ENCODE data around the gene RNF224. TPM values are rescaled to one million over a fixed set of nuclear protein-coding genes. Genes with fewer than 3 reads are reported as not detected.
A peak's percentile ranks its signal among the peaks of the same experiment; 100 is the strongest.

RNF224 gene
- total RNA-seq, 1 donor from 2014 or later, result not detected

DNA sequence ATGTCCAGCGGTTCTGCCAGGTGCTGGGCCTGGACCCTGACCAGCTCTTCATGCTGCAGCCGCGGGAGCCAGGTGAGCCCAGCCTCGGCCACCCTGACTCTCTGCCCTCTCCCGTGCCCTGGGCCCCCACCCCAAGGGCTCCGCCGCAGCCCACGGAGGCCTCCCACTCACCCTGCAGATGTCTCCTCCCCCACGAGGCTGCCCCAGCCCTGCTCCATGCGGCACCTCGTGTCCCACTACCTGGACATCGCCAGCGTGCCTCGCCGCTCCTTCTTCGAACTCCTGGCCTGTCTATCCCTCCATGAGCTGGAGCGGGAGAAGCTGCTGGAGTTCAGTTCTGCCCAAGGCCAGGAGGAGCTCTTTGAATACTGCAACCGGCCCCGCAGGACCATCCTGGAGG, 12.7 kb upstream of the RNF224 start:
- no peak for DNase-seq (ENCODE audit: low read depth)
- TF ChIP-seq, protein P1, sequence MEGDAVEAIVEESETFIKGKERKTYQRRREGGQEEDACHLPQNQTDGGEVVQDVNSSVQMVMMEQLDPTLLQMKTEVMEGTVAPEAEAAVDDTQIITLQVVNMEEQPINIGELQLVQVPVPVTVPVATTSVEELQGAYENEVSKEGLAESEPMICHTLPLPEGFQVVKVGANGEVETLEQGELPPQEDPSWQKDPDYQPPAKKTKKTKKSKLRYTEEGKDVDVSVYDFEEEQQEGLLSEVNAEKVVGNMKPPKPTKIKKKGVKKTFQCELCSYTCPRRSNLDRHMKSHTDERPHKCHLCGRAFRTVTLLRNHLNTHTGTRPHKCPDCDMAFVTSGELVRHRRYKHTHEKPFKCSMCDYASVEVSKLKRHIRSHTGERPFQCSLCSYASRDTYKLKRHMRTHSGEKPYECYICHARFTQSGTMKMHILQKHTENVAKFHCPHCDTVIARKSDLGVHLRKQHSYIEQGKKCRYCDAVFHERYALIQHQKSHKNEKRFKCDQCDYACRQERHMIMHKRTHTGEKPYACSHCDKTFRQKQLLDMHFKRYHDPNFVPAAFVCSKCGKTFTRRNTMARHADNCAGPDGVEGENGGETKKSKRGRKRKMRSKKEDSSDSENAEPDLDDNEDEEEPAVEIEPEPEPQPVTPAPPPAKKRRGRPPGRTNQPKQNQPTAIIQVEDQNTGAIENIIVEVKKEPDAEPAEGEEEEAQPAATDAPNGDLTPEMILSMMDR (conservative IDR thresholded peaks at IDR 0.05; ENCODE audit: low read depth, low read length), result no peak
- H3K4me3 ChIP-seq (ENCODE audit: low read depth, low read length), result no peak overlapping the region

DNA sequence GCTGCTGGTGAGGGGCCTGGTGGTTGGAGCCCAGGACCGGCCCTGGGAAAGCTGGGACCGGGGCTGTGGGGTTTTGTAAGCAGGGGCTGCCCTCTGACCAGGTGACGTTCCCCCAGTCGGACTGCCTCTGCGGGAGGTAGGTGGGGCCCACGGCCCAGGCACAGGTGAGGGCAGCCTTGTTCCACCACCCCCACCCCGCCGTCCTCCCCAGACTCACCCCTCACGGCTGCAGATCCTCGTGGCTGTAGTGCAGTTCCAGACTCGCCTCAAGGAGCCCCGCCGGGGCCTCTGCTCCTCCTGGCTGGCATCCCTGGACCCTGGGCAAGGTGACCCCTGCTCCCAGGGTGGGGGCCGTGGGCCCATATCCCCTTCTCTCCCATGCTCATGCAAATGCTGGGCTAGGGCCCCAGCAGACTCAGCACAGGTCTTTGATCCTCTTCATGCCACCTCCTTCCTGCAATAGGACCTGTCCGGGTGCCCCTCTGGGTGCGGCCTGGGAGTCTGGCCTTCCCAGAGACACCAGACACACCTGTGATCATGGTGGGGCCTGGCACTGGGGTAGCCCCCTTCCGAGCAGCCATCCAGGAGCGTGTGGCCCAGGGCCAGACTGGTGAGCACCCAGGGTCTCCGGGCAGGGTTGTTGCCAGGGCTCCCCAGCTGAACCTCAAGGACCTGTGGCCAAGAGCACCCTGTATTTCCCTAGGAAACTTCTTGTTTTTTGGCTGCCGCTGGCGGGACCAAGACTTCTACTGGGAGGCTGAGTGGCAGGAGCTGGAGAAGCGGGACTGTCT, 11.9 kb upstream of the RNF224 start:
- no peak overlapping the region for H3K4me3 ChIP-seq (ENCODE audit: low read depth, low read length)
- TF ChIP-seq, protein P1 (conservative IDR thresholded peaks at IDR 0.05; ENCODE audit: low read depth, low read length), result no peak
- DNase-seq (ENCODE audit: low read depth), result no peak

DNA sequence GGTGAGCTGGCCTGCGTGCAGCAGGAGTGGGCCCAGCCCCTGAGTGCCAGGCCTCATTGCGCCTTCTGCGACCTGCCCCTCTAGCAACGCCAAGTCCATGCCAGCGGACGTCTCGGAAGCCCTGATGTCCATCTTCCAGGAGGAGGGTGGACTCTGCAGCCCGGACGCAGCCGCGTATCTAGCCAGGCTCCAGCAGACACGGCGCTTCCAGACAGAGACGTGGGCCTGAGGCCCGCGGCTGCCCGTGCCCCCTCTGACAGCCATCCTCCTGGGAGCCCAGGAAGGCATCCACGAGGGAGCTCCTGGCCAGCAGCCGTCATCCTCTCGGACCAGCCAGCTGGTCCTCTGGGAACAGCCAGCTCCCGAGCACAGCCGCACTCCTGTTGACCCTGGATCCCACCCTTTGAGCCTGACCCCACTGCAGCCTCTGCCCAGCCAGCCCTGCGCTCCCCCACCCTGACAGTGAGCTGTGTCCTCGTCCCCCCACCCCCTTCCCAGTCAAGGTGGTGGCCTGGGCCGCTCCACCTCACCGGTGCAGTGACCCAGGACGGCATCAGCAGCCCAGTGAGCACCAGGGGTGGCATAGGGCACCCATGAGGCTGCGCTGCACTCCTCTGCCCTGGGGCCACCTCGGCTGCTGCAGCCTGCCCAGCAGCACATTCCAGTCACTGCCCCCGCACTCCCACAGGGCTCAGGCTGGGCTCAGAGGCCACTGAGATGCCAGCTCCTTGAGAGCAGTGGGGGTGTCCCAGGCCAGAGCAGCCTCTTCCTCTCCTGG, 10.9 kb upstream of the RNF224 start:
- no peak for DNase-seq (ENCODE audit: low read depth)
- H3K4me3 ChIP-seq (ENCODE audit: low read depth, low read length), result no peak overlapping the region
- TF ChIP-seq, protein P1 (conservative IDR thresholded peaks at IDR 0.05; ENCODE audit: low read depth, low read length), result no peak

DNA sequence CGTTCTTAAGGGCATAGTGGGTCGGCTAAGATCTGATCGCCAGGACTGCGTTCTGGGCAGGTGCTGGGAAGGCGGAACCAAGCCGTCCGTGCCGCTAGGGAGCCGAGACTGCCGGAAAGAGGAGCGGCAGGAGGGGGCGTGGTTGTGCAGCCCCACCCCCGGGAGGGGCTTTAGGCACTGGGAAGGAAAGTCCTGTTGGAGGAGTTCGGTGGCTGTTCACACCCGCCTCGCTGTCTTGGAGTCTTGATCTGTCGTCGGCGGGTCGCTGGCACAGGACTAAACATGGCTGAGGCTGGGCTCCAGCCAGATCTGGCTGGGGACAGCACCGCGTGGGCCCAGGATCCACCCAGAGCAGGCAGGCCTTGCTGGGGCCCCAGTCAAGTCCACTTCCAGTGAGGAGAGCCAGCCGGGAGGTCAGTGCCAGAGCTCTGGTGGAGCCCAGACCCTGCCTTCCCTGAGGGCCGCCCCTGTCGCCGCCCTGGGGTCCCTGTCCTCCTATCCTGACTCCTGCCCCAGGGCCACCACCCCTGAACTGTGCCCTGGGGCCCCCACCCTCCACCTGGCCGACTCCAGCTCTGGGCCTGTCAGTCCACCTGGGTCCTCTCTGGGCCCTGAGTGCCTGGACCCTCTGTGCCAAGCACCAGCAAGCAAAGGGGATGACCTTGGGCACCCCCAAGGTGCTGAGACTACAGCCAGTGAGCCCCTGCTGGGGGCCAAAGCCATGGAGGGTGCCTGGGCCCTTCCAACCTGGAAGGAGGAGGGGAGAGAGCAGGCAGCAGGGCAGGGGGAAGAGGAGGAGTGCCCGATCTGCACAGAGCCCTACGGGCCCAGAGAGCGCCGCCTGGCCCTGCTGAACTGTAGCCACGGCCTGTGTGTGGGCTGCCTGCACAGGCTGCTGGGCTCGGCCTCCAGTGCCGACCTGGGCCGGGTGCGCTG, 9.8 kb upstream of the RNF224 start:
- DNase-seq (ENCODE audit: low read depth), result no peak
- peak overlapping the region; percentile 50 for H3K4me3 ChIP-seq (ENCODE audit: low read depth, low read length)
- TF ChIP-seq, protein P1 (conservative IDR thresholded peaks at IDR 0.05; ENCODE audit: low read depth, low read length), result no peak

DNA sequence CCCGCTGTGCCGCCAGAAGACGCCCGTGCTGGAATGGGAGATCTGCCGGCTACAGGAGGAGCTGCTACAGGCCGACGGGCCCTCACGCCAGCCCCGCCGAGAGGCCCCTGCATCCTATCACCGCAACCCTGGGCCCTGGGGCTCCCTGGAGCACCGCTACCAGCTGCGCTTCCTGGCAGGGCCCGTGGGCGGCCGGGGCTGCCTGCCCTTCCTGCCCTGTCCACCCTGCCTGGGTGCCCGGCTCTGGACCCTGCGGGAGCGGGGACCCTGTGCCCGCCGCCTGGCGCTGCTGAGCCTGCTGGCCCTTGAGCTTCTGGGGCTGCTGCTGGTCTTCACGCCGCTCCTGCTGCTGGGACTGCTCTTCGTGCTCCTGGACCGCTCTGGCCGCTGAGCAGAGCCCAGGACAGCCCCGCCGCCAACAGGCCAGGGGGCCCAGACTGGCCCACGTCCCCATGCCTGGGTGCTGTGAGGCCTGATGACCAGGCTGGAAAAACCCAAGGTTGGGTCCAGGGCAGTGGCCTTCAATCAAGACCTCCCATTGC, 9.0 kb upstream of the RNF224 start:
- TF ChIP-seq, protein P1 (conservative IDR thresholded peaks at IDR 0.05; ENCODE audit: low read depth, low read length), result no peak

DNA sequence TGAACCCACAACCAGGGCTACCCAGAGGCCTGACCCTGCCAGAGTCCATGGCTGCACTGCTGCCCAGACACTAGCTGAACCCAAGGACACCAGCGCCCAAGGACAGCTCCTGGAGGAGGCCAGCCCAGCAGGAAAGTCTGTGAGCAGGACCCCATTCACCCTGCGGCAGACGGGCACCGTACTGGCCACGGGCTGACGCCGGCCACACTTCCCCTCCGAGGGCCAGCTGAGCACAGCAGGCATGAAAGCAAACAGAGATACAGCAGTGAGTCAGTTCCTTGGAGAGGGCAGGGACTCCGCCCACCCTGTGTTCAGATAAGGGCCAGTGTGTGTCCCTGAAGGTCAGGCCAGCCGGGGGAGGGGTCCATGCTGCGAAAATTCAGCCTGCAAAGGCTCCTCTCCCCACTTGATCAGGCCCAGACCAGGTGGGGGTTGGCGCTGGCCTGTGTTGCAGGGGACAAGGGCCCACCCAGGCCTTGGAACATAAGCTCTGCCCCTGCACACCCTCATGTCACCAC, 8.5 kb upstream of the RNF224 start:
- H3K4me3 ChIP-seq (ENCODE audit: low read depth, low read length), result no peak overlapping the region
- TF ChIP-seq, protein P1 (conservative IDR thresholded peaks at IDR 0.05; ENCODE audit: low read depth, low read length), result no peak
- DNase-seq (ENCODE audit: low read depth), result no peak

More for the DNA sequence above, 9.0 kb upstream of the RNF224 start:
- no peak for DNase-seq (ENCODE audit: low read depth)
- H3K4me3 ChIP-seq (ENCODE audit: low read depth, low read length), result no peak overlapping the region

Measured in epithelial cell of proximal tubule (primary cell).